ENCODE data around the gene NINJ1. TPM values are rescaled to one million over a fixed set of nuclear protein-coding genes. Genes with fewer than 3 reads are reported as not detected.

The NINJ1 gene
- total RNA-seq, 4 donors from 2014 or later: 47.0 to 56.8 (median 54.5) TPM

DNA sequence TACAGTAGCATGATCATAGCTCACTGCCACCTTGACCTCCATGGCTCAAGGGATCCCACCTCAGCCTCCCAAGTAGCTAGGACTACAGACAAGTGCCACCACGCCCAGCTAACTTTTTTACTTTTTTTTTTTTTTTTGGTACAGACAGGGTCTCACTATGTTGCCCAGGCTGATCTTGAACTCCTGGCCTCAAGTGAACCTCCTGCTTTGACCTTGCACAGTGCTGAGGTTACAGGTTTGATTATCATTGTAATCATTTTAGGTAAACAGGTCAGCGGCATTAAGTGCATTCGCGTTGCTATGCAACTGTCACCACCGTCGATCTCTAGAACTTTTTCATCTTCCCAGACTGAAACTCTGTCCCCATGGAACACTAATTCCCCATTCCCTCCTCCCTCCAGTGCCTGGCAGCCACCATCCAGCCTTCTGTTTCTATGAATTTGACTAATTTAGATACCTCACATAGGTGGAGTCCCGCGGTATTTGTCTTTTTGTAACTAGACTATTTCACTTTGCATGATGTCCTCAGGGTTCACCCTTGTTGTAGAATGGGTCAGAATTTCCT lies 43.9 kb downstream of the NINJ1 start:
- Histone ChIP-seq H3K4me3 (no peak overlapping the region), H3K36me3 (no peaks in the 10 kb centered on the region), H3K27me3 (no peaks in the 10 kb centered on the region), H3K9me3 (no peaks in the 10 kb centered on the region), H3K4me1 (peaks cover 0 to 21% (median 18%) of the 10 kb centered on the region in 4 donors), H3K27ac (no peak overlapping the region)
- peak in 2 of 3 donors; percentile 8 to 14 for DNase-seq
- TF ChIP-seq POLR2A (IDR thresholded peaks at IDR 0.05): no peak
- TF ChIP-seq, protein P1, sequence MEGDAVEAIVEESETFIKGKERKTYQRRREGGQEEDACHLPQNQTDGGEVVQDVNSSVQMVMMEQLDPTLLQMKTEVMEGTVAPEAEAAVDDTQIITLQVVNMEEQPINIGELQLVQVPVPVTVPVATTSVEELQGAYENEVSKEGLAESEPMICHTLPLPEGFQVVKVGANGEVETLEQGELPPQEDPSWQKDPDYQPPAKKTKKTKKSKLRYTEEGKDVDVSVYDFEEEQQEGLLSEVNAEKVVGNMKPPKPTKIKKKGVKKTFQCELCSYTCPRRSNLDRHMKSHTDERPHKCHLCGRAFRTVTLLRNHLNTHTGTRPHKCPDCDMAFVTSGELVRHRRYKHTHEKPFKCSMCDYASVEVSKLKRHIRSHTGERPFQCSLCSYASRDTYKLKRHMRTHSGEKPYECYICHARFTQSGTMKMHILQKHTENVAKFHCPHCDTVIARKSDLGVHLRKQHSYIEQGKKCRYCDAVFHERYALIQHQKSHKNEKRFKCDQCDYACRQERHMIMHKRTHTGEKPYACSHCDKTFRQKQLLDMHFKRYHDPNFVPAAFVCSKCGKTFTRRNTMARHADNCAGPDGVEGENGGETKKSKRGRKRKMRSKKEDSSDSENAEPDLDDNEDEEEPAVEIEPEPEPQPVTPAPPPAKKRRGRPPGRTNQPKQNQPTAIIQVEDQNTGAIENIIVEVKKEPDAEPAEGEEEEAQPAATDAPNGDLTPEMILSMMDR (IDR thresholded peaks at IDR 0.05): no peak

GRCh38 chr9:93089481-93089991 lies 44.5 kb downstream of the NINJ1 start:
- peaks cover 0 to 18% (median 15%) of the 10 kb centered on the region in 4 donors for H3K4me1 ChIP-seq
- DNase-seq: peak in 2 of 3 donors; percentile 24 to 43
- TF ChIP-seq, protein P1 (IDR thresholded peaks at IDR 0.05): no peak
- TF ChIP-seq POLR2A (IDR thresholded peaks at IDR 0.05): no peak
- no peak overlapping the region for H3K27ac ChIP-seq
- H3K36me3 ChIP-seq: no peaks in the 10 kb centered on the region
- H3K4me3 ChIP-seq: no peak overlapping the region
- H3K27me3 ChIP-seq: no peaks in the 10 kb centered on the region
- H3K9me3 ChIP-seq: no peaks in the 10 kb centered on the region

DNA sequence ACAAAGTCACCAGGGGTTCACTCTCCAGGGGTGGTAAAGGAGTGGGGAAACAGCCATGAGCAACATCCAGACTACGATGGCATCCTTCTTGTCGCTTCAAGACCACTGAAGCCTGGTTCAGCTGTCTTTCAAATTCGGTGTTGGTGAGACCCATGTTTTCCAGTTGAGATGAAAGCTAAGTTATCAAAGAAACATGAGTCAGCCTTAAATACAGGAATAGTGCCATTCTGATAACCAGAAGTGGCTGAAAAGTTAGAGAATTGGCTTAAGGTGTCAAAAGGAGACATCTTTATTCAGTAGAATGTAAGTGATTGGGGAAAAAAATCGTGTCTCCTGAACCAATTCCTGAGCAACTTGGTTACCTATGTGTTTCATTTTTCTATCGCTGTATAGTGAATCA lies 45.0 kb downstream of the NINJ1 start:
- H3K9me3 ChIP-seq: no peaks in the 10 kb centered on the region
- H3K27me3 ChIP-seq: no peaks in the 10 kb centered on the region
- TF ChIP-seq POLR2A (IDR thresholded peaks at IDR 0.05): no peak
- TF ChIP-seq, protein P1 (IDR thresholded peaks at IDR 0.05): no peak
- no peak for DNase-seq
- no peak overlapping the region for H3K4me3 ChIP-seq
- no peaks in the 10 kb centered on the region for H3K36me3 ChIP-seq
- peaks cover 0 to 13% (median 11%) of the 10 kb centered on the region in 4 donors for H3K4me1 ChIP-seq
- no peak overlapping the region for H3K27ac ChIP-seq

DNA sequence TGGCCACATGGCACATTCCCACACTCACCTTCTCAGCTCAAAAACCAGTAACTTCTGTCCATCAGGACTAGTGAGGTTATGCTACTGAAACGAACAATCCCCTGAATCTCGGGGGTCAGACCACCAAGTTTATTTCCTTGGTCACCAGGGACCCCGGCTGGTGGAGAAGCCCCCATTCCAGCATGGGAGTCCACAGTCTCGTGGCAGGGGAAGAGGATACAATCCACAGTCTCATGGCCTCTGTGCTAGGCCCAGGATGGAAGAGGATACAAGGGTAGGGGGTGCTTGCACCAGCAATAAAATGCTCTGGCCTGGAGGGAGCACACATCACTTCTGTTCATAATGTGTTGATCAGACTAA lies 45.4 kb downstream of the NINJ1 start:
- no peak overlapping the region for H3K4me3 ChIP-seq
- no peaks in the 10 kb centered on the region for H3K9me3 ChIP-seq
- no peak overlapping the region for H3K27ac ChIP-seq
- peak in 2 of 3 donors; percentile 14 for DNase-seq
- TF ChIP-seq POLR2A (IDR thresholded peaks at IDR 0.05): no peak
- TF ChIP-seq, protein P1 (IDR thresholded peaks at IDR 0.05): no peak
- no peaks in the 10 kb centered on the region for H3K27me3 ChIP-seq
- H3K4me1 ChIP-seq: peaks cover 0 to 9% (median 7%) of the 10 kb centered on the region in 4 donors
- no peaks in the 10 kb centered on the region for H3K36me3 ChIP-seq

DNA sequence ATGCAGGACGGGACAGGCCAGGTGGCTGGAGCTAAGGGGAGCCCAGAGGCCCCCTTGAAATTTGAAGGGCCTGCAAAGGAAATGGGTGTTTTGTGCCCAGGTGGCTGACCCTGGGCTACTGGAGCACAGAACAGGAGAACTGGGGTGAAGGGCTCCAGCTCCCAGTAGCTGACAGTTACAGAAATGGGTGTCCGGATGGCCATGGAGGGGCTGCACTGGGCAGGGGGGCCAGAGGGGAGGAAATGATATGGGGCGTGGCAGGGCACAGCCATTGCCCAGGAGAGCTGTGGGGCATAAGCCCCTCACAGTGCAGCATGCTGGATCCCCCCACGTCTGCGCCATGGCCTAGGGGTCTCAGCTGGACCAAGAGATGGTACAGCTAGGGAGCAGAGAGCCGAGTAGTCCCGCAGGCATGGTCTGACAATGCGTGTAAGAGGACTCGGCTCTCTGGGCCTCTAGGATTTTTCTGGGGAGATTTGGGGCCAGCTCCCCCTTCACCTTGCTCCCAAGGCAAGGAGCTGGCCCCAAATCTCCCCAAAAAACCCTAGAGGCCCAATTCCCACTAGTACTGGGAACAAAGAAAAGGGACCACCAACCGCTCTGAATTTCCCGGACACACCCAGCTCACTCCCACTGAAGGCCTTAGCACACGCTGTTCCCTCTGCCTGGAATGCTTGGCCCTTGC lies 45.9 kb downstream of the NINJ1 start:
- Histone ChIP-seq H3K4me3 (no peak overlapping the region), H3K36me3 (no peaks in the 10 kb centered on the region), H3K27me3 (no peaks in the 10 kb centered on the region), H3K4me1 (peaks cover 0 to 6% (median 2%) of the 10 kb centered on the region in 4 donors), H3K27ac (no peak overlapping the region), H3K9me3 (no peaks in the 10 kb centered on the region)
- TF ChIP-seq, protein P1 (IDR thresholded peaks at IDR 0.05): no peak
- no peak for TF ChIP-seq POLR2A (IDR thresholded peaks at IDR 0.05)
- DNase-seq: peak in 2 of 3 donors; percentile 38 to 46

Measured in Peyer's patch (tissue), 4 donors.